ENCODE data around the gene ZNF227.
"Not testable (repeated sequence)": the region's sequence is repeated elsewhere in the genome, so short reads cannot be mapped to it uniquely, and the experiment has no call there.

Gene ZNF227

GRCh38 chr19:44253392-44253791 is 41.1 kb downstream of the ZNF227 start:
- DNase-seq = not testable (repeated sequence)

- DNase-seq = no peak
These were observed 42.2 kb downstream of the ZNF227 start for GRCh38 chr19:44254496-44254895.

- DNase-seq = no peak
These were observed 43.5 kb downstream of the ZNF227 start for GRCh38 chr19:44255705-44256411.

GRCh38 chr19:44258136-44258535 is 45.8 kb downstream of the ZNF227 start:
- DNase-seq = no peak

- no peak for DNase-seq
These were observed 46.6 kb downstream of the ZNF227 start for GRCh38 chr19:44258835-44259413.

- no peak for DNase-seq
These were observed 48.0 kb downstream of the ZNF227 start for GRCh38 chr19:44260343-44260681.

GRCh38 chr19:44260695-44261446 is 48.5 kb downstream of the ZNF227 start:
- no peak for DNase-seq

GRCh38 chr19:44277331-44277730 is 65.0 kb downstream of the ZNF227 start:
- DNase-seq = no peak

- DNase-seq = no peak
These were observed 65.9 kb downstream of the ZNF227 start for GRCh38 chr19:44278181-44278690.

GRCh38 chr19:44280916-44281315 is 68.6 kb downstream of the ZNF227 start:
- no peak for DNase-seq

GRCh38 chr19:44282846-44283245 is 70.5 kb downstream of the ZNF227 start:
- no peak for DNase-seq

- no peak for DNase-seq
These were observed 72.6 kb downstream of the ZNF227 start for GRCh38 chr19:44284968-44285367.

Measured in NCI-H2029 treated with DMSO at 0.1 percent for 48 hours (cell line).